OCI-LY1 (cell line): ENCODE results near the gene MGA.

Source experiments
- EZH2 ChIP-seq: fragments of 200-600 bp; sonication (generic), shearing (Covaris generic); IDR thresholded peaks from 2 replicates; pipeline ENCODE4 v1.8.0; 2017; ENCODE audit warnings: borderline replicate concordance, mixed run types, mild to moderate bottlenecking, antibody characterized with exemption, low read length, moderate library complexity, mixed read lengths
- TF ChIP-seq, protein P1 (sequence below): fragments of 200-600 bp; sonication (generic), shearing (Covaris generic); IDR thresholded peaks from 2 replicates; pipeline ENCODE4 v1.5.1; 2017; ENCODE audit warnings: mild to moderate bottlenecking, antibody characterized with exemption, low read length, moderate library complexity, mixed read lengths

DNA sequence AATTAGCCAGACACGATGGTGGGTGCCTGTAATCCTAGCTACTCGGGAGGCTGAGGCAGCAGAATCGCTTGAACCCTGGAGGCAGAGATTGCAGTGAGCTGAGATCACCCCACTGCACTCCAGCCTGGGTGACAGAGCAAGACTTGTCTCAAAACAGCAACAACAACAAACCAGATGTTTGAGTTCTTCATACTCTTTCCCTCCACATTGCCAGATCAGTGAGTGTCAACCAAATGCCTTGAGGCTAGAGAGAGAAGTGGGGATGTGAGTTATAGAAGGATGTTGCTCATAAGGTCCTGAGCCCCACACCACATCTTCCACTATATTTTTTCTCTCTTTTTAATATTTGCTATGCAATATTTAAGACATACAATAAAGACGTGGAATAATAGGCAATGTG lies 133.9 kb downstream of the MGA start:
- TF ChIP-seq, protein P1, sequence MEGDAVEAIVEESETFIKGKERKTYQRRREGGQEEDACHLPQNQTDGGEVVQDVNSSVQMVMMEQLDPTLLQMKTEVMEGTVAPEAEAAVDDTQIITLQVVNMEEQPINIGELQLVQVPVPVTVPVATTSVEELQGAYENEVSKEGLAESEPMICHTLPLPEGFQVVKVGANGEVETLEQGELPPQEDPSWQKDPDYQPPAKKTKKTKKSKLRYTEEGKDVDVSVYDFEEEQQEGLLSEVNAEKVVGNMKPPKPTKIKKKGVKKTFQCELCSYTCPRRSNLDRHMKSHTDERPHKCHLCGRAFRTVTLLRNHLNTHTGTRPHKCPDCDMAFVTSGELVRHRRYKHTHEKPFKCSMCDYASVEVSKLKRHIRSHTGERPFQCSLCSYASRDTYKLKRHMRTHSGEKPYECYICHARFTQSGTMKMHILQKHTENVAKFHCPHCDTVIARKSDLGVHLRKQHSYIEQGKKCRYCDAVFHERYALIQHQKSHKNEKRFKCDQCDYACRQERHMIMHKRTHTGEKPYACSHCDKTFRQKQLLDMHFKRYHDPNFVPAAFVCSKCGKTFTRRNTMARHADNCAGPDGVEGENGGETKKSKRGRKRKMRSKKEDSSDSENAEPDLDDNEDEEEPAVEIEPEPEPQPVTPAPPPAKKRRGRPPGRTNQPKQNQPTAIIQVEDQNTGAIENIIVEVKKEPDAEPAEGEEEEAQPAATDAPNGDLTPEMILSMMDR, result no peak
- no peak for TF ChIP-seq EZH2
